Esophagus muscularis mucosa (tissue), 4 donors: ENCODE results near the gene ZRSR2.

Experiments
- CTCF ChIP-seq, 3 experiments: fragments of 200-600 bp in 2 of 3; fragments of 450-650 bp in 1 of 3; sonication (generic) in 2 of 3; IDR thresholded peaks; one replicate each; pipeline ENCODE4 v1.5.1; 2017 to 2019; ENCODE audit warnings: antibody characterized with exemption in 3 of 3, mild to moderate bottlenecking in 2 of 3, moderate library complexity in 1 of 3
- EP300 ChIP-seq: sonication (generic); formaldehyde crosslinking; IDR thresholded peaks from one replicate; pipeline ENCODE4 v1.6.1; 2017; ENCODE audit warnings: antibody characterized with exemption
- POLR2A ChIP-seq: fragments of 450-650 bp; IDR thresholded peaks from one replicate; pipeline ENCODE4 v1.6.1; 2017; ENCODE audit warnings: antibody characterized with exemption, moderate library complexity, mild to moderate bottlenecking, low read depth
- POLR2AphosphoS5 ChIP-seq, 2 donors: sonication (generic); formaldehyde crosslinking; IDR thresholded peaks; one replicate each; pipeline ENCODE4 v1.6.1; 2017; ENCODE audit warnings: antibody characterized with exemption in 2 of 2

GRCh38 chrX:15755091-15755490, 35.2 kb upstream of the ZRSR2 start:
- TF ChIP-seq CTCF (IDR thresholded peaks at IDR 0.05), result no peak
- no peak for TF ChIP-seq POLR2A
- TF ChIP-seq POLR2AphosphoS5 (IDR thresholded peaks at IDR 0.05), result no peak
- TF ChIP-seq EP300, result no peak
